GM10847 (cell line): ENCODE data around the gene GALT.

ENCODE experiments used
- POLR2A ChIP-seq: IDR thresholded peaks from 2 replicates; pipeline ENCODE4 v1.6.1; 2011; ENCODE audit not compliant: insufficient read length; ENCODE audit errors: extremely low read depth

Gene GALT

DNA sequence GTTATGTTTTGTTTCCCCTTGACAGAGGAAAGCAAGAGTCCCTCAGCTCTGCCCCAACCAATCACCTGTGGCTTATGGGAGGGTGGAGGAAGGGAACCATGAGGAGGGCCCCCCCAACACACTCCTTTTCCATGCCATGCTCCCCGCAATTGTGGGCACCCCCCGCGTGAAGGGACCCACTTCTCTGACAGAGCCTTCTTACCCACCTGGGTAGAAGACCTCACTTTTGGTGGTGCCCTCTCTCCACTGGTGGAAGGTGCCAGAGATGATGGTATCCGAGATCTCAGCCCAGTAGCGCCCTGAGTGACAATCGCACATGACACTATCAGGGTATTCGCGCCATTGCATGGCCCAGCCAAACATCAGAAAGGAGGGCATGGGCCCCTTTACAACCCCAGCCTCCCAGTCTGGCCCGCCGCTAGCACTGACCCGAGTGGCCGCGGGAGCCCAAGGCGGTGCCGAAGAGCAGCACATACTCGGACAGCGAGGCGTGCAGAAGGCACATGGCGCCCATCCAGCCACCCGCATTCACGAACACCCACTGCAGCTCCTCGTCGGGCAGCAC, 9.6 kb upstream of the GALT start:
- no peak for TF ChIP-seq POLR2A

DNA sequence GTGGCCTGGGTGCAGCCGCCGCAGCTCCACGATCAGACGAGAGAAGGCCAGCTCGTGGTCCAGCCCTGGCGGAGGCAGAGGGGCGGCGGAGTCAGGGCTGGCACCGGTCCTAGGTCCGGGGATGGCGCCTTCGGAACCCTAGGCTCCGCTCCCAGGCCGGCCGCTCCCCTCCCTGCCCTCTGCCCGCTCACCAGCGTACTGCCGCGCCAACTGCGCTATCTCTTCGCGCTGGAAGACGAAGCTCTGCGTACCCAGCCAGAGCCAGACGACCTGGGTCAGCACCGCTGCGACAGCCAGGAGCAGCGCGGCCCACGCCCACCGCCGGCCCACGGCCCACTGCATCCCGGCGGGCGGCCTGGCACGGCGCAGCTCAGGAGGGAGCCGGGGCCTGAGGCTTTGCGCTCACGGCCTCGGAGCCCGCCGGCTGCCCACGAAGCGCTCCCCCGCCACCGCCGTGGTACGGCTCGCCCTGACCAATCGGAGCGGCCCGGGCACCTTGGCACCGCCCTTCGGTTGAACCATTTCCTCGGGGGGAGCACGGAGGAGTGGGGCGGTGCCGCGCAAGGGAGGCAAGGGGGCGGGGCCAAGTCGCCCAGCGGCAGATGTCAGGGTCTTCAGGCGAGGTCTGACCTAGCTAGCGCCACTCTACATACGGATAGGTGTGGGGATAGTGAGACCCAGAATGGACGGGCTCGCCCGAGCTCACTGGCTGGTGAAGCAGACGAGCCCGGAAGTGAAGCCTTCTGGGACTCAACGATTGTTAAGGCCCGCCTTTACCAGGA, 8.9 kb upstream of the GALT start, which contains the start of gene SIGMAR1:
Gene SIGMAR1 (minus strand): TSS at position 432 of the 782 bp plus-strand sequence. CDS start 90 bp downstream, at position 342.
- peak; percentile 68 for TF ChIP-seq POLR2A

DNA sequence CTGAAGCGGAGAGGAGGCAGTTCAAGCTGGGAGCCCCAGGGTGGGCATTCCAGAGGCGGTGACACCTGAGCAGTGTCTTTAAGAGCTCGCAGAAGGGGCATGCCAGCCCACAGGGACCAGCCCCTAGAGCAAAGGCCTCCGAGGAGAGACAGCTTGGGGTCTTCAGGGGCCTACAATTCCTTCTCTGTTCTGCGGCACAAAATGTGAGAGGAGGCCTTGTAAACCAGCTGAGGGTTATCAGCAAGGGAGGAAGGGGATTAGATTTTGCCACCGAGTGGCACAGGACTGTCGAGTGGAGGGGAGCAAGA, 8.4 kb upstream of the GALT start:
- no peak for TF ChIP-seq POLR2A

DNA sequence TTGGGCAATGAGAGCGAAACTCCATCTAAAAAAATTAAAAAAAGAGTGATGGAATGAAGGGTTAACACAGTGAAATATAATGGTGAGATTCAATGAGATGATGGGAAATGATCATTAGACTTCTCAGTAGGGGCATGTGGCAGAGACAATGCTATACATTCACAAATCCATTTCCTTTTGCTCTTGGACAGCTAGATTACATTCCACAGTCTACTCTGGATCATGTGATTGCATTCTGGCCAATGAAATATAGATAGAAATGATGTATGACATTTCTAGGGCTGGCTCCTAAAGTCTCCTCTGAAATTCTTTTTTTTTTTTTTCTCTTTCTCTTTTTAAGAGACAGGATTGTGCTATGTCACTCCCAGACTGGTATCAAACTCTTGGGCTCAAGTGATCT, 3.8 kb upstream of the GALT start:
- no peak for TF ChIP-seq POLR2A

DNA sequence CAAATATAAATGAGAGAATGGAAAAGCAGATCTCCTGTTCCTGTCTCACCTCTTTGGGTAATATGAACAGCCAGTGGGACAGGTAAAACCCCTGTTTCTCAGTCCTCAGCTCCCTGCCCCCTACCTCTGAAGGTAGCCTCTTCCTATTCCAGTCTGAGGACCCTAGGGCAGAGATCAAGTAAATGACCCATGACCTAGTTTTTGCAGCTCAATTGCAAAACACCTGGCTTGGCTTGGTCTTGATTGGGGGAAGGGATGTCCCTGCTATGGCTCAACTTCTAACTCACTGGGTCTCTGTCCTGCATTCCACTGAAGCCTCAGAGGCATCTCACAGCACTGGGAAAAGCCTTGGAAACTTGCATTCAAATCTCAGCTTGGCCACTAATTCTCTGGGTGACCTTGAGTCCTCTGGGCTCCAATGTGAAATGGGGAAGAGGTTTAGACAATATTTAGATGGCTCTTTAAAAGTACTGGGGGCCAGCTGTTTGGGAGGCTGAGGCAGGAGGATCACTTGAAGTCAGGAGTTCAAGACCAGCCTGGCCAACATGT, 1.6 kb upstream of the GALT start:
- no peak for TF ChIP-seq POLR2A

DNA sequence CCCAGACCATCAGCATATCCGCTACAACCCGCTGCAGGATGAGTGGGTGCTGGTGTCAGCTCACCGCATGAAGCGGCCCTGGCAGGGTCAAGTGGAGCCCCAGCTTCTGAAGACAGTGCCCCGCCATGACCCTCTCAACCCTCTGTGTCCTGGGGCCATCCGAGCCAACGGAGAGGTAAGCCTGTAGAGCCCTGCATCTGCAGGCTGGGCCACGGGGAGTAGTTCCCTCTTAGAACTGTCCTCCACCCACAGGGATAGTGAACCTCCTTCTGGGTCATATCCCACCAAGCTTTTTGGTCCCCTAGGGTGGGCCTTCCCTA, 569 bp downstream of the GALT start:
- no peak for TF ChIP-seq POLR2A

DNA sequence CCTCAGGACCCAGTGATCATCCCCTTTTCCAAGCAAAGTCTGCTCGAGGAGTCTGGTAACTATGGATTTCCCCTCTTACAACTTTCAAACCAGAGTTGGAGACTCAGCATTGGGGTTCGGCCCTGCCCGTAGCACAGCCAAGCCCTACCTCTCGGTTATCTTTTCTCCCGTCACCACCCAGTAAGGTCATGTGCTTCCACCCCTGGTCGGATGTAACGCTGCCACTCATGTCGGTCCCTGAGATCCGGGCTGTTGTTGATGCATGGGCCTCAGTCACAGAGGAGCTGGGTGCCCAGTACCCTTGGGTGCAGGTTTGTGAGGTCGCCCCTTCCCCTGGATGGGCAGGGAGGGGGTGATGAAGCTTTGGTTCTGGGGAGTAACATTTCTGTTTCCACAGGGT, 1.2 kb downstream of the GALT start:
- TF ChIP-seq POLR2A: no peak

DNA sequence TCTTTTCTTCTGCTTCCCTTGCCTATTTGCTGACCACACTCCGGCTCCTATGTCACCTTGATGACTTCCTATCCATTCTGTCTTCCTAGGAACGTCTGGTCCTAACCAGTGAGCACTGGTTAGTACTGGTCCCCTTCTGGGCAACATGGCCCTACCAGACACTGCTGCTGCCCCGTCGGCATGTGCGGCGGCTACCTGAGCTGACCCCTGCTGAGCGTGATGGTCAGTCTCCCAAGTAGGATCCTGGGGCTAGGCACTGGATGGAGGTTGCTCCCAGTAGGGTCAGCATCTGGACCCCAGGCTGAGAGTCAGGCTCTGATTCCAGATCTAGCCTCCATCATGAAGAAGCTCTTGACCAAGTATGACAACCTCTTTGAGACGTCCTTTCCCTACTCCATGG, 2.2 kb downstream of the GALT start:
- no peak for TF ChIP-seq POLR2A

DNA sequence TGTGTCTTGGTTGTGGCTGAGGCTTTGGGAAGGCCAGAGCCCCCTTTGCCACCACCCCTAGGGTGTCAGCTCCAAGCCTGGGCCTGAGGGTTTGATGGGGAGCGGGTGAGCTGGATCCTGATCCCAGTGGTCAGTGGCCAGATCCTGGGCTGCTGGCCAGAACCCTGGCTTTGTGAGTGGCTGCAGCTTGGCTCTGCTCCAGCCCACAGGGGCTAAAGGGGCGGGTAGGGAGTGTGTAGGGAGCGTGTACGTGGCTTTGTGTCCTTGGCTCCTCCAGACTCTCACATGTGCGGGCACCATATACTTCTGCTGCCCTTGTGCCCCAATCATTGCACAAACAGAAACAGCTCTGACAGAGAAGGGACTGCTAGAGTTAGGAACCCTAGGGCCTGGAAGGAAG, 4.3 kb downstream of the GALT start:
- TF ChIP-seq POLR2A: no peak

DNA sequence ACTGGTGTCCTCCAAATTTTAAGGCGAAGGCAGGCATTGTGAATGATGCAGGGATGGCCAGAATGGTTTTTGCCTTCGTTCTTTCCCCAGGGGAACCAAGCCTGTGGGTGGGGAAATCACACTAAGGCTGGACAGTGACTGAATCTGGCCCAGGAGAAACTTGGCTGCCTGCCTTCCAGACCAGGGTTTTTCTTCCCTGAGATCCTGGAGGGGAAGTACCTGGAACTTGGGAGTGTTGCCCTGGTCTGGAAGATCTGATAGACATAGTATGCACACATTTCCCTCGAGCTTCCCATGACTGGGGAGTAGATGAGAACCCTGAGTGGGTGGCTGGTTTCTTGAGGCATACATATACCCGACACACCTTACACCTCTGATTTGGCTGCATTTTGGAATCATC, 4.8 kb downstream of the GALT start:
- TF ChIP-seq POLR2A: no peak

DNA sequence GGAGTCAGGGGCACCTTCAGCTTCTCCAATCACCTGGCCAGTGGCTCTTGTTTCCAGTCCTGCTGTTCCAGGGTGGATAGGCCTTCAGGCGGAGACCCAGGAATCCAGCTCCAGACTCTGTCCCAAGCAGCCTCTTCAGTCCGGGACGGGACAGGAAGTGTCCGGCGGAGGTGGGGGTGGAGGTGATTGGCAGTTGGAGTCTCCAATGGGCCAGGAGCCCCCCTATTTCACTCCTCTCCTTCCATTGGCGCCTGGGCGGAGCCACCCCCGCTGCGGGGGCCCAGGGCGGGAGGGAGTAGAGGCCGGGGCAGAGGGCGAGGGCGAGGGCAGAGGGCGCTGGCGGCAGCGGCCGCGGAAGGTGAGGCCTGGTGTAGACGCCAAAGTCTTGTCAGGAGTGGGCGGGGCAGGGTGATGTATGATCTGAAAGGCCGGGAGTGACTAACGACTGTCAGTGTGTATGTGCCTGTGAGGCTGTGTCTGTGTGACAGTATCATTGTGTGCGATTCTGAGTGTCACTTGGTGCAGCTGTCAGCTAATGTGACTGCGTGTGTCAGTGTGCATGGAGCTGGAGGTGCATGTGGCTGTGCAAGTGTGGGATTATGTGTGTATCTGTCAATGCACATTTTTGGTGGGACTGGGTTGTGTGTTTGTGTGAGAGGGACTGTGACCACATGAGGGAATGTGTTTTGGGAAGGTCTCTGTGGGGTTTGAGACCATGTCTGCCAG, 5.6 kb downstream of the GALT start, which contains the start of gene IL11RA:
Gene IL11RA (plus strand): TSS at position 310 of the 726 bp plus-strand sequence. CDS start 3,033 bp downstream, outside the sequence.
- no peak for TF ChIP-seq POLR2A

DNA sequence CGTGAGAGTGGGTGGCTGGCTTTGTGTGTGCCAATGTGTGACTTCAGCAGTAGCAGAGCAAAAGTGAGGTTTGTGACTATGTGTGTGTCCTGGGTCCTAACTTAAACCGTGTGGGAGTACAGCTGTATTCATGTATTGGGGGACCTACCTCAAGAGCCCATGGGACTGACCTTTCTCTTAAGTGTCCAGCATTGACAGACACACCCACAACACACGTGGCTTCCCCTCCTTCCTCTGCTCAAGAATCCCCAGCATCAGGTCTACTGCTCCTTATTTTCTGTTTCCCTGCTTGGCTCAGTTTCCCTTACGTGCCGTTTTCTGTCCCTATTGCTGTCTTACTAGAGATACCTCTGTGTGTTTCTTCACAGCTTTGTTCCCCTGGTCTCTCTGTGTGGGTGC, 6.1 kb downstream of the GALT start:
- no peak for TF ChIP-seq POLR2A

DNA sequence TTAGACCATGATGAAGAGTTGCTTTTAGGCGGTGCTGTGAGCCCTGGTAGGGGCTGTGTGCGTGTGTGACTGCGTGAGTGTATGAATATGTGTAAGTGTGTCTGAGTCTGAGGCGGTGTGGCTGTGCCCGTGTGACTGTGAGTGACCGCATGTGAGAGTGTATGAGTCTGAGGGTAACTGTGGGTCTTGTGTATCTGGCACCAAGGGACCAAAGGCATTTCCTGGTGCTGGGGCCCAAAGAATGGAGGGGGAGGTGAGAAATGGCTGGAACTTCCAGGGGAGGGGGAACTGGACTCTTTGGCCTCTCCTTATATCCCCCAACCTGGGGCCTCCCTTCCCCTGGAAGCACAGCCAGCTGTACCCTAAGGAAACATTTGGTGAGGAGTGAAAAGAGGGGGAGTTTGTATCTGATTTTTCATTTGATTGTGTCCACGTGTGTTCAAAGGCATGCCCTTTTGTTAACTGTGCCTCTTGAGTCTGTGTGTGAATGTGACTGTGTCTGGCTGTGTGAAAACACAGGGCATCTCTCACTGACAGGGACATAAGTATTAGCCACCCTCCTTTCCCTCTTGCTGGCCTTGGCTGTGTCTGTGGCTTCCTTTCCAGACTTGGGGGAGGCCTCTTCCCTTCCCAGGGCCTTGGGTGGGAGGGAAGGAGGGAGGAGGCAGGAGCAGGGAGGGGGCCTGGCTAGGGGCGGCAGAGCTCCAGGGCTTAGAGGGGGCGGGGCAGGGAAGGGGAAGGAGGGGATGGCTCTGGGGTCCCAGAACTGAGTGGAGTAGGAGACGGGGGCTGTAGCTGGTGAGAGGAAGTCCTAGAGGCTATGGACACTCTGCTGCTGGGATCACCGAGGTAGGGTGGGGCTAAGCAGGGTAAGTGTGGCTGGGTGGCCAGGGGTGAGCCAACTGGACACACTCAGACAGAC, 6.9 kb downstream of the GALT start:
- no peak for TF ChIP-seq POLR2A

DNA sequence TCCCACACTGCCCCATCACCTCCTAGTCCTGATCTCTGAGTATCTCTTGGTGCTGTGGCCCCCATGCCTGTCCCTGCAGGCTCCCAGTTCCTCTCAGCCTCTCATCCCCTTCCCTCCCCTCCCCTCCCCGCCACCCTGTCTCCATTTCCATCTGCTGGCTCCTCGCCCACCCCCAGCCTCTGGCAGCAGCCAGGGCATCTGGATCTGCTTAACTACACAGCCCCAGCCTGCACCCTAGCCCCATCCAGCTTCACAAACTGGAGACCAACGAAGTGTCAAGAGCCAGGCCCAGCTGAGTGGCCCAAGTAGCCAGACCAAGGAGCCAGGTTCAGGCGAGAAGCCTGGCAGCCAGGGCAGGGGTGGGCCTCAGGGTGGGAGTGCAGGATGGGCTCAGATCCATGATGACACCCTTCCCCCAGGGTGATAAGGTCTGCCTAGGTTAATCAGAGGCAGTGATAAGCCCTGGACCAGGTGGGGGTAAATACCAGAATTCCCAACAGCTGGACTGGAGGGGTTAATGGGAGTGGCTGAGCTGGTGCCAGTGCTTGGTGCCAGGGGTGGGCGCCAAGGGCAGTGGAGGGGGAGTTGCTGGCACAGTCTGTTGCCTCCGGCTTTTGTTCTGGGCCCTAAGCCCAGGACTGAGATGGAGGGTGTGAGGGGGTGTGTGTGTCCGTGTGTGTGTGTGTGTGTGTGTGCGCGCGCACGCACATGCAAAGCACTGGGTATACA, 8.0 kb downstream of the GALT start:
- no peak for TF ChIP-seq POLR2A
